Measurements from ENCODE around the gene ARHGAP12.
A peak's percentile ranks its signal among the peaks of the same experiment; 100 is the strongest.
"Not testable (repeated sequence)": the region's sequence is repeated elsewhere in the genome, so short reads cannot be mapped to it uniquely, and the experiment has no call there.

Gene ARHGAP12

DNA sequence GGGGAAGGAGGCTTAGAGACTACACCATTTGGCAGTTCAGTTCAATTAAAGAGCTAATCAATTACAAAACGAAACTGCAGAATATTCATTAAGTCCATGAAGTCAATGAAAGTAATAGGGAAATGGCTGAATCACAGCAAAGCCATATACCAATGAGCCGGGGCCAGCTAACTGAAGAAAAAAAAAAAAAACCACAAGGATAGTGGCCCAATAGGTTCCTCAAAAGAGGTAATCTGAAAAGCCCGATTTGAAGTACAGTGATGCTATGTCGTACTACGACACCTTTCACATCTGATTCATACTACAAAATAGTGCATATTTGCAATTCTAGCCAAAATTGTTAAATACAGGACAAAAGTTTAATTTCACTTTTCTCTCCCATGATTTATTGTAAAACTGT lies 2.5 kb downstream of the ARHGAP12 start:
- DNase-seq, result no peak

DNA sequence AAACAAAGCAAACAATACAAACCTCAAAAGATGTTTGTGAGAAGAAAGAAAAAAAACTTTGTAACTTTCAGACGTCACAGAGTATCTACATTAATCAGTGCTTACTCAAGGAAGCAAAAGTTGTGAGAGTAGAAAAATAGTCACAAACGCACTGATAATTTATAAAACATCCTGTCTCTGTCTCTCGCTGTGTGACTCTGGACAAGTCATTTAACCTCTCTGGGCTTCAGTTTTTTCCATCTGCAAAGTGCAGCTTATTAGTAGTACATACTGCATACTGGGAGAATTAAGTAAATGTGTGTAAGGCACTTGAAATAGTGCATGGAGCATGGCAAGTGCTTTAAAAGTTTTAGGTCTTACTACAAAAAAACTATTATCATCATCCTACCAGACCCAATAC lies 3.8 kb downstream of the ARHGAP12 start:
- peak in 1 of 6 experiments; percentile 5 for DNase-seq

DNA sequence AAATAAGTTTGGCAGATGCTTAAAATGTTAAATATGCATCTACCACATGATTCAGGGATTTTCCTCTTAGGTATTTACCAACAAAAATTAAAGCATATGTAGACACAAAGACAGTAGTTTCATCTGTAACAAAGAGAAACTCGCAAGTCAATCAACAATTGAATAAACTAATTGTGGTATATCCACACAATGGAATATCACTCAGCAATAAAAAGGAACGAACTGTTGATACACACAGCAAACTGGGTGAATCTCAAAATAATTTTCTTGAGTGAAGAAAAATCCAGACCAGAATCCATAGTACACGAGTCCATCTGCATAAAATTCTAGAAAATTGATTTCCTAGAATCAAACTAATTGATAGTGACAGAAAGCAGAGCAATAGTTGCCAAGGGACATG lies 5.2 kb downstream of the ARHGAP12 start:
- no peak for DNase-seq

DNA sequence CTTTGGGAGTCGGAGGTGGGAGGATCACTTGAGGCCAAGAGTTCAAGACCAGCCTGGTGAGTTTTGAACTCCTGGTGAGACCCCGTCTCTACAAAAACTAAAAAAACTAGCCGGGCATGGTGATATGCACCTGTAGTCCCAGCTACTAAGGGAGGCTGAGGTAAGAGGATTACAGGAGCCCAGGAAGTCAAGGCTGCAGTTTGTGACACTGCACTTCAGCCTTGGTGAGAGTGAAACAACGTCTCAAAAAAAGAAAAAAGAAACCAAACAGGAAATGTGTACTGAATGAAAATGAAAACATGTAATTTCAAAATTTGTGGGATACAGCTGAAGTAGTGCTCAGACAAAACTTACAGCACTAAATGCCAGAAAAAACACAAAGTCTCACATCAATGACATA lies 7.6 kb downstream of the ARHGAP12 start:
- DNase-seq, result no peak

DNA sequence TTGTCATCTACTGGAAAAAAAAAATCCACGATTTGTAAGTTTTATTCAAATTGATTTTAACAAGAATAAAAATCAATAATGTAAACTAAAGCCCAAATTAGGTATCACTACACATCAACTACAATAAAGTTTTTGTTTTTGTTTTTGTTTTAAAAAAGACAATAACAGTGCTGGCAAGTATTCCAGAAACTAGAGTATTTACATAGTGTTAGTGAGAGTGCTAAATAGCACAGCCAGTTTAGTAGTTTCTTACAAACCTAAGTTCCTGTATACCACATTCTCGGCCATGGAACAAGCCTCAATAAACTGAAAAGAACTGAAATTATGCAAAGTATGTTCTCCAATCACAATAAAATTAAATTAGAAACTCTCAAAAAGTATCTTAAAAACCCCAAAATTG lies 8.1 kb downstream of the ARHGAP12 start:
- no peak for DNase-seq

DNA sequence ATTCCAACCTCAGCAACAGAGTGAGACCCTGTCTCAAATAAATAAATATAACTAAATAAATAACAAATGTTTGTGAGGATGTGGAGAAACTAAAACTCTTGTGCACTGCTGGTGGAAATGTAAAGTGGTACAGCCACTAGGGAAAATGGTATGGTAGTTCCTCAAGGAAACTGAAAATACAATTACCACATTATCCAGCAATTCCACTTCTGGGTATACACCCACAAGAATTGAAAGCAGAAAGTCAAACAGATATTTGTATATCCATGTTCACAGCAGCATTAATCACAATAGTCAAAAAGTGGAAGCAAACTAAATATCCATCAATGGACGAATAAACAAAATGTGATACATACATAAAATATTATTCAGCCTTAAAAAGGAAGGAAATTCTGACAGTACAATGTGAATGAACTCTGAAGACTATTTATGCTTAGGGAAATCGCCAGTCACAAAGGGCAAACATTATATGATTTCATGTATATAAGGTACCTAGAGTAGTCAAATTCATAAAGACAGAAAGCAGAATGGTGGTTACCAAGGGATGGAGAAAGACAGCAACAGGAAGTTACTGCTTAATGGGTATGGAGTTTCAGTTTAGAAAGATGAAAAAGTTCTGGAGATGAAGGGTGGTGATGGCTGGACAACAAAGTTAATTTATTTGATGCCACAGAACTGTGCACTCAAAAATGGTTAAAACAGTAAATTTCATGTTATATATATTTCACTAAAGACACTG lies 9.8 kb downstream of the ARHGAP12 start:
- DNase-seq, result no peak

DNA sequence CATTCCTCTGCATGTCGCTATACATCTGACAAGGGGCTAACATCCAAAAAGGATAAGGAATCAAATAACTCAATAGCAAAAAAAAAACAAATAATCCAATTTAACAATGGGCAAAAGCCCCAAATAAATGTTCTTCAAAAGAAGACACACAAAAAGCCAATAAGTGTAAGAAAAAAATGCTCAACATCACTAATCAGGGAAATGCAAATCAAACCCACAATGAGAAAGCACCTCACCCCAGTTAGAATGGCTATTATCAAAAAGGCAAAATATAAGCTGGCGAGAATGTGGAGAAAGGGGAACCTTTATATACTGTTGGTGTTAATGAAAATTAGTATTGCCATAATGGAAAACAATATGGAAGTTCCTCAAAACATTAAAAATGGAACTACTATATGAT lies 14.3 kb downstream of the ARHGAP12 start:
- no peak for DNase-seq

DNA sequence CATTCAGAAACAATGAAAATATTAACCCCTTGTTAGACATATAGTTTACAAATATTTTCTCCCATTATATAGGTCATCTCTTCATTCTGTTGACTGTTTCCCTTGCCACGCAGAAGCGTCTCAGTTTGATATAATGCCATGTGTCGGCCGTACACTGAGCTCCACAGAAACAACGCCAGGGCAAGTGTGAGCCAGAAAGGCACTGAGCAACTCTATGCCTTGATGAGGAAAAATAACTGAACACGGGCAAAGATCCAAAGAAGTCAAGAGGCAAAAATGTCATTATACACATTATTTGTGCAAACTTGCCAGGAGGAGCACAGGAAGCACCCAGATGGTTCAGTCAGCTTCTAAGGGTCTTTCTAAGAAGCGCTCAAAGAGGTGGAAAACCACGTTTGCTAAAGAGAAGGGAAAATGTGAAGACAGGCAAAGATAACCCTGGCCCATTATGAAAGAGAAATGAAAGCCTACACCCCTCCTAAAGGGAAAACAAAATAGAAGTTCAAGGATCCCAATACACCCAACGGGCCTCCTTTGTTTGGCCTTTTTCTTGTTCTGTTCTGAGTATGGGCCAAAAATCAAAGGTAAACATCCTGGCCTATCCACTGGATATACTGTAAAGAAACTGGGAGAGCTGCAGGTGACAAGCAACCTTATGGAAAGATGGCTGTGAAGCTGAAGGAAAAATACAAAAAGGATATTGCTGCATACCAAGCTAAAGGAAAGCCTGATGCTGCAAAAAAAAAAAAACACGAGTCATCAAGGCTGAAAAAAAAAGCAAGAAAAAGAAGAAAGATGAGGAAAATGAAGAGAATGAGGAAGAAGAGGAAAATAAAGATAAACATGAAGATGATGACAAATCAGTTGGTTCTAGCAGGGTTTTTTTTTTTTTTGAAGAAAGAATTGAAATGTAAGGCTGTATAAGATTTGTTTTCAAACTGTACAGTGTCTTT lies 15.5 kb downstream of the ARHGAP12 start:
- no peak for DNase-seq

DNA sequence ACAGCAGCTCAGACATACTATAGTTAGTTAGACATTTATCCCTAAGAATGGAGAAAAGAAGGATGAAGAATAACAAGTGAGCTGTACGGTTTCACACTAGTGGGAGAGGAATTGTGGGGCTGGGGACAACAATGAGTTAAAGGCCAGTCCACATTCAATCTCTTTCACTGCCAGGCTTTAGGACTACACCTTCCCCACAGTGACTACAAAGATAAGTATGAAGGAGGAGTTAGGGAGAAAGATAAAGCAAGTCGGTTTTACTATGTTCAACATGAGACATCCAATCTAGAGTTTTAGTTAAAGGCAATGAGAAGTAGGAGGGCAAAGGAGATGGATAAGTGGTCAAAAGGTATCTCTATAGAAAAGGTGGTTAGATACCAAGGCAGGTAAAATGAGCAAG lies 16.3 kb downstream of the ARHGAP12 start:
- DNase-seq, result no peak

DNA sequence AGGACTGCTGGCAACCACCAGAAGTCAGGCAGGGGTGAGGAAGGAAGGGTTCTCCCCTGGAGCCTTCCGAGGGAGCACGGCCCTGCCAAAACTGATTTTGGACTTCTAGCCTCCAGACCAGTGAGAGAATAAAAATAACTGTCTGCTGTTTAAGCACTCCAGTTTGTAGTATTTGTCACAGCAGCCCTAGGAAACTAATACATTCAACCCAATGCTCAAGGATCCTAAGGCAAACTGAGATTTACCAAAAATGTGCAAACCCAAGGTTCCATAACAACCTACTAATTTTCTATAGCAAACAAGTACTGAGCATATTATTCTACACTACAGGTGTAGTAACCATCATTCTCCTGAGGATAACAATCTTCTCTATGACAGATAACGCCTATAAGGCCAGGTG lies 18.6 kb downstream of the ARHGAP12 start:
- DNase-seq, result no peak

DNA sequence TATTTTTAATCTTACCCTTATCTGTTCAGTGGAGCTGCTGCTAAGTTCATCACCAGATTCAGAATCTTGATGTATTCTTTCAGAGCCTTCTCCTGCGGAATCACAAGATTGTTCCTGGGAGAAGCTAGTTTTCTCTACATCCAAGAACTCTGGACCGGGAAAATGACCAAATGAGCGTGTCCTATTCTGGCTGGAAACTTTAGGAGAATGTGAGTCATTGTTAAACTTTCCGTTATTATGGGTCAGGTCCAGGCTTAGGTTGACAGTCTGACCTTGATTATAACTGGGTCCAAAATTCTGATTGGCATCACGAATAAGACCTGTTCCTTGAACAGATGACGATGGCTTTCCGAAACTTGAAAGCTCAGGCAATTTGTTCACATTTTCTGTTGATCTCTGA lies 20.5 kb downstream of the ARHGAP12 start:
- DNase-seq, result no peak

DNA sequence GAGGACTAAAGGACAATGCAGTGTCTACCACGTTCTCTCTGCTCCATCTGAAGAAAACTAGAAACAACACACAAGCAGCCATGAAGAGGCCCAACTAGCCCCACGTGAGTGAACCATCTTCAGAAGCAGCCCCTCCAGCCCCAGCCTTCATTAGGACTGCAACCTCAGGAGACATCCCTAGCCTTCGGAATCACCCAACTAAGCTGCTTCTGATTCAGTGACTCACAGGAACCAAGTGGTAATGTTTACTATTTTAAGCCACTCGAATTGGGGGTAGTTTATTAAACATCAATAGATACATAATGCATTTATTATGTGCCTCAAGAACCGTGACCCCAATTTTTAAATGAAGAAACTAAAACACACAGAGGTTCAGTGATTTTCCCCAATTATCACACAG lies 22.6 kb downstream of the ARHGAP12 start:
- DNase-seq, result no peak

DNA sequence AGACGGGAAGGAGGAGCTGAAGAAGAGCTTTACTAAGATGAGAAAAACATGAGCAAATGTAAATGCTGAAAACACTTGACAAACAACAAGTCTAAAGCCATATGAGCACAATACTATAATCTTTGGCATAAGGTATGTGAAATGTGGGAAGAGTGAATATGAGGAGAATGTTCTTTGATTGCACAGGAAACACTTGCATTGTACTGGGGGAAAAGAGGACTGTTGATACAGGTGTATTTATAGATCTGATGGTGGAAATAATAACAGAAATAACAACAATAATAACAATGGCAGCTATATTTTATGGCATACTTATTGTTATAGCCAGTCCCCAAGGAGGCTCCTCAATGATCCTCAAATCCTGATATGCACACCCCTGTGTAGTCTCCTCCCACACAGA lies 23.0 kb downstream of the ARHGAP12 start:
- no peak for DNase-seq

DNA sequence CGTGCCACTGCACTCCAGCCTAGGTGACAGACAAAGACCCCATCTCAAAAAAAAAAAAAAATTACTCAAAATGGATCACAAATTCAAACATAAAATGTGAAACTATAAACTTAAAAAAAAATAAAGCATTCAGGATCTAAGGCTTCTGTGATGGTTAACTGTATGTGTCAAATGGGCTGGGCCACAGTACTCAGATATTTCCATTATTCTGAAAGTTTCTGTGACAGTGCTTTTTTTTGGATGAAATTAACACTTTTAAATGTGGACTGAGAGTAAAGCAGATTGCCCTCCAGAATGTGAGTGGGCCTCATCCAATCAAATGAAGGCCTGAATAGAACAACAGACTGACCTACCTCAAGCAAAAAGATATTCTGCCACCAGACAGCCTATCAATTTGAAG lies 26.0 kb downstream of the ARHGAP12 start:
- DNase-seq, result no peak

DNA sequence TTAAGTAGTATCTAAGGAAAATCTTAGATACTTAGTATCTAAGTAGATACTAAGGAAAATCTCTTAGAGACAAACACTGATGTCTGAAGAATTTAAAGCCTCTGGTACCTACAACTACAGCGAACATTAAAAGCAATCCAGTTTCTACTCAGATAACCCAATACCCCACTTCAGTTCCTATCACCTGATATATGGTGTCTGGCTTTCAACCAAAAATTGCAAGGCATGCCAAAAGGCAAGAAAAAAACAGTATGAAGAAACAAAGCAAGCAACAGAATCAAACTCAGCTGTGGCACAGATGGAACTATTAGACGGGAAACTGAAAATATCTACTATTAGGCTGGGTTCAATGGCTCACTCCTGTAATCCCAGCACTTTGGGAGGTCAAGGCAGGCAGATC lies 31.1 kb downstream of the ARHGAP12 start:
- DNase-seq, result no peak

DNA sequence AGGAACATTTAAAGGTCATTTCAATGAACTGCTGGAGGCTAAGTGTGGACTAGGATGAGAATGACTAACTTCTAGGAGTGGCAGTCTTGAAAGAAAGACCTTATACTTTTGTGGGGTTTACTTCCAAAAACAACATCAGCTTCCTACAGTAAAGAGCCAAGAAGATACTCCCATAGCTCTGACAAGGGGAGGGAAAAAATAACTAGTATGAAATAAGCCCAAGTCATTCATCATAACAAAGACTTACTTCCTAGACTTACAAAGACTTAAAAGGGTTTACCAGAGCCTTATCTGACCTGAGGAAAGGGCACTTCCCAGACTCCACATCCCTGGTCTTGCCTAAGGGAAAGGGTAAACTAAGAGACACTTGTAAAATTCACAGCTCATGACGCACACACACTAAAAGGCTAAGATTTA lies 31.7 kb downstream of the ARHGAP12 start:
- DNase-seq, result no peak

DNA sequence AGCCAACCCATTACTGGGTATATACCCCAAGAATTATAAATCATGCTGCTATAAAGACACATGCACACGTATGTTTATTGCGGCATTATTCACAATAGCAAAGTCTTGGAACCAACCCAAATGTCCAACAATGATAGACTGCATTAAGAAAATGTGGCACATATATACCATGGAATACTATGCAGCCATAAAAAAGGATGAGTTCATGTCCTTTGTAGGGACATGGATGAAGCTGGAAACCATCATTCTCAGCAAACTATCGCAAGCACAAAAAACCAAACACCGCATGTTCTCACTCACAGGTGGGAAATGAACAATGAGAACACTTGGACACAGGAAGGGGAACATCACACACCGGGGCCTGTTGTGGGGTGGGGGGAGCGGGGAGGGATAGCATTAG lies 32.9 kb downstream of the ARHGAP12 start:
- not testable (repeated sequence) for DNase-seq

DNA sequence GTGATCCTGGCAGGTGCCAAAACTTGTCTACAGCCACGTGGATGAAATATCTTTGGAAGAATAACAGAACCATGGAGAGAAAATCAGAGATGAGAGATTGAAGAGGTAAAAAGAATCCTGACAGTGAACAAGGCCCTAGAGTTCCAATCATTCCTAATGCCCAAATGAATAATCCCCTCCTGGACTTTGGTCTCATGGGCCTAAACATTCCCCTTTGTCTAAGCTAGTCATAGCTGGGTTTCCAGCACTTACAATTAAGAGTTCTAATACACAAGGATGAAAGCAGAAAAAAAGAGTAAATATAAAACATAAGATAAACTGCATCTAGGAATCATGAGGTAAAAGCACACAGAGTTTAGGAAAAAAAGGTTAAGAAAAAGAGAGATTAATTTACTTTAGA lies 40.2 kb downstream of the ARHGAP12 start:
- DNase-seq, result no peak

DNA sequence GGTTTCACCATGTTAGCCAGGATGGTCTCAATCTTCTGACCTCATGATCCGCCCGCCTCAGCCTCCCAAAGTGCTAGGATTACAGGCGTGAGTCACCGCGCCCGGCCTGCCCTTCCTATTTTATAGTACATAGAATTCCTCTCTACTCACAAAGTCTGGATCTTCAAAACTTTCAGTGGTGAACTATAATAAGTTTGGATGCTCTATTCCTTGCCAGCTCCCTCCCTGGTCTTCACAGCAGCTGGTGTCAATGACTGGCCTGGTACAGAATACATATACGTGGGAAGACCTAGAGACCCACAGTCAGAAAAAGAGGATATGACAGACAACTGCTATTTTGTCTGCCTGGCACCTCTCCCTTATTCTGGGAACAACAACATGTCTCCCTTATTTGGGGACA lies 40.8 kb downstream of the ARHGAP12 start:
- no peak for DNase-seq

DNA sequence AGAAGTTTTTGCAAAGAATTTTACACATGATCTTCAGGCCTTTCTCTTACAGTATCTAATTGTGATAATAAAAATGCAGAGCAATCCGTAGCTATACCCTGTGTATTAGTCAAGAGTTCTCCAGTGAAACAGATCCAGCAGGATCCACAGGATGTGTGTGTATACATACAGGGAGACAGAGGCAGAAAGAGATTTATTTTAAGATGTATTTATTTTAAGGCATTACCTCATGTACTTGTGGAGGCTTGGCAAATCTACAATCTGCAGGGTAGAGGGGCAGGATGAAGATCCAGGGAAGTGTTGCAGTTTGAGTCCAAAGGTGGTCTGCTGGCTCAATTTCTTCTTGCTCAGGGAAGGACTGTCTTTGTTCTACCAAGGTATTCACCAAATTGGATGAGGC lies 41.7 kb downstream of the ARHGAP12 start:
- no peak for DNase-seq

DNA sequence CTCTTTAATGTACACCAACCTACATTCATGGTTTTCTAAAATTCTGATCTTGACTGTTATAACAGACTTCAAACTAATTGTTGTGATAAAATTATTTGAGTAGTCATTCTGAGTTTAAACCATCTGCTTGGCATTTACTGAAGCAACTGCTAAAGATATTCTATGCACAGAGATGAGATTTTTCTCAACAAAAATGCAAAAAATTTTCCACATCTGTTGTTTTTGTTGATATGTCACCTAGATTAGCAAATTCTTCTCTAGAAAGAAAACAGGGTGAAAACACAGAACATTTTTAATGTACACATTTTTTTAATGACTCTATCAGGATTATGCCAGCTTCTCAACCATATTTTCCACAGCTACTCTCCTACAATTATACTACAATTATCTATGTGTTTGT lies 42.7 kb downstream of the ARHGAP12 start:
- DNase-seq, result no peak

DNA sequence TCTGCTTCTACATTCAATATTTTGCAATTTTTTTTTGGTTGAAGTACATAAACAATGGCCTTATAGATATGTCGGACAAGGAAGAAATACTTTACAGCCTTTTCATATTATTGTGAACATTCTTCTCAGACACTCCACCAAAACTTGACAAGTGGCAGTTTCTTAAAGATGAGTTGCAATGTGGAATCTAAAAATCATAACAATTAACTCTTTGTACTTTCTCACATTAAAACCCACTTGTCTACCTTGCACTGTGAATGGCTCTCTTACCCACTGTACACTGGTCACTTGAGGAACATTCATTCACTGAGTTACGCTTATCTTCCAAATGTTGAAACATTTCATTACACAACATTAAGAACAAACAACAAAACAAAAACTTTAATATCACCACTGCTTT lies 44.2 kb downstream of the ARHGAP12 start:
- no peak for DNase-seq

DNA sequence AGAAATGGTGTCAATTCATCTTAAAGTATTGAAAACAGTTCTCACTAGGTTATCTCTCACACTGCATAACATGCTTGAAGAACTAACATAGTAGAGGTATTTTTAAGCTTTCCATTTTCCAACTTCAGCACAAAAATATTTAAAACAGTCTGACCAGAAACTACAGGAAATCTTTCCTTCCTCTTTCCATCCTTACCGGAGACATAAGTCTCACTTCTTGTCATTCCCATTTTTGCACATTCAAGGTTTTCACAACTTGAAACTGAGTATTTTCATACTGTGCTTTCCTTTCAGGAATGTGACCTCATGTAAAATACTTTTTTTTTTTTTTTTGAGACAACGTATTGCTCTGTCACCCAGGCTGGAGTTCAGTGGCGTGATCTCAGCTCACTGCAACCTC lies 45.2 kb downstream of the ARHGAP12 start:
- no peak for DNase-seq

DNA sequence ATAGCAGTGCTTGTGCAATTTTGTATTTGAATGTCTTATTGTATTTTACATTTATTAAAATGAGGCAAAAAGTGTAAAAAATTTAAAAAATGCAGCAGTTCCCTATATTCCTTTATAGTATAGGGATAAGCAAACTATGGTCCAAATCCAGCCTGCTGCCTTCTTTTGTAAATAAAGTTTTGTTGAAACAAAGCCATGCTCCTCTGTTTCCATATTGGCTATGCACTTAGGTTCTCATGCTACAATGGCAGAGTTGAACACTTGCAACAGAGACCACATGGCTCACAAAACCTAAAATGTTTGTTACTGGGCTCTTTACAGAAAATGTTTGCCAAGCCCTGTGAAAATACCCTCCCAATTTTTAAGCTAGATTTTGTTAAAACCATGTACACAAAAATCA lies 50.1 kb downstream of the ARHGAP12 start:
- no peak for DNase-seq
